Immature natural killer cell (primary cell): ENCODE results near the gene PPP1R14D. TPM values are rescaled to one million over a fixed set of nuclear protein-coding genes. Genes with fewer than 3 reads are reported as not detected.

ENCODE experiments used
- DNase-seq, 3 donors: peaks; one replicate each; pipeline ENCODE4 v3.0.0; 2022; ENCODE audit warnings: mixed read lengths in 1 of 3
- H3K27ac Mint-ChIP-seq, 6 donors: one replicate each; pipeline ENCODE4 v1.8.0; 2020; ENCODE audit warnings: mixed read lengths in 6 of 6, mild to moderate bottlenecking in 5 of 6, inconsistent platforms in 4 of 6, moderate library complexity in 3 of 6
- H3K27me3 Mint-ChIP-seq, 3 donors: one replicate each; pipeline ENCODE4 v1.8.0; 2020 to 2021; ENCODE audit warnings: low read depth in 3 of 3, mild to moderate bottlenecking in 3 of 3, mixed read lengths in 3 of 3, moderate library complexity in 3 of 3, inconsistent platforms in 1 of 3
- H3K36me3 Mint-ChIP-seq, 3 donors: one replicate each; pipeline ENCODE4 v1.8.0; 2020; ENCODE audit warnings: mixed read lengths in 3 of 3, inconsistent platforms in 2 of 3, mild to moderate bottlenecking in 2 of 3
- H3K4me1 Mint-ChIP-seq, 2 donors: one replicate each; pipeline ENCODE4 v1.8.0; 2020; ENCODE audit warnings: inconsistent platforms in 2 of 2, mild to moderate bottlenecking in 2 of 2, mixed read lengths in 2 of 2, moderate library complexity in 1 of 2
- H3K4me3 Mint-ChIP-seq, 5 donors: one replicate each; pipeline ENCODE4 v1.8.0; 2020; ENCODE audit warnings: mild to moderate bottlenecking in 5 of 5, mixed read lengths in 5 of 5, inconsistent platforms in 3 of 5, moderate library complexity in 3 of 5
- H3K9me3 Mint-ChIP-seq, 6 donors: one replicate each; pipeline ENCODE4 v1.8.0; 2020; ENCODE audit warnings: mild to moderate bottlenecking in 6 of 6, mixed read lengths in 6 of 6, inconsistent platforms in 4 of 6, moderate library complexity in 3 of 6
- polyA plus RNA-seq, 3 donors: library from polyadenylated mRNA; unstranded; fragments of 300-500 nt; fragmentation: Illumina TruSeq; gene quantifications; one replicate each; pipeline ENCODE4 v1.2.3, GENCODE V29; 2021

Gene PPP1R14D
- polyA plus RNA-seq, 3 donors from 2014 or later, result not detected

- no peaks in the 10 kb centered on the region for H3K9me3 Mint-ChIP-seq
- no peak overlapping the region for H3K27ac Mint-ChIP-seq
- H3K4me3 Mint-ChIP-seq, result no peak overlapping the region
- H3K4me1 Mint-ChIP-seq, result no peaks in the 10 kb centered on the region
- no peak for DNase-seq
- peaks cover 0 to 6% (median 0%) of the 10 kb centered on the region in 3 donors for H3K27me3 Mint-ChIP-seq
- H3K36me3 Mint-ChIP-seq, result no peaks in the 10 kb centered on the region
Observed at GRCh38 chr15:40823572-40824343, 4.8 kb downstream of the PPP1R14D start.

GRCh38 chr15:40821195-40821594 is 7.3 kb downstream of the PPP1R14D start:
- Mint-ChIP-seq H3K4me3 (no peak overlapping the region), H3K36me3 (no peaks in the 10 kb centered on the region), H3K4me1 (no peaks in the 10 kb centered on the region), H3K27ac (no peak overlapping the region), H3K27me3 (peaks cover 0 to 6% (median 0%) of the 10 kb centered on the region in 3 donors), H3K9me3 (no peaks in the 10 kb centered on the region)
- DNase-seq, result no peak

GRCh38 chr15:40819048-40819447 is 9.5 kb downstream of the PPP1R14D start:
- Mint-ChIP-seq H3K9me3 (no peaks in the 10 kb centered on the region), H3K27ac (no peak overlapping the region), H3K4me3 (no peak overlapping the region), H3K4me1 (no peaks in the 10 kb centered on the region), H3K27me3 (peaks cover 0 to 3% (median 0%) of the 10 kb centered on the region in 3 donors), H3K36me3 (peaks cover 7 to 11% (median 9%) of the 10 kb centered on the region in 3 donors)
- DNase-seq, result no peak

- no peak for DNase-seq
- no peaks in the 10 kb centered on the region for H3K4me1 Mint-ChIP-seq
- H3K27me3 Mint-ChIP-seq, result no peaks in the 10 kb centered on the region
- H3K27ac Mint-ChIP-seq, result peak overlapping the region in 1 of 6 donors; percentile 77
- H3K4me3 Mint-ChIP-seq, result no peak overlapping the region
- H3K36me3 Mint-ChIP-seq, result peaks cover 15 to 25% (median 16%) of the 10 kb centered on the region in 3 donors
- no peaks in the 10 kb centered on the region for H3K9me3 Mint-ChIP-seq
Observed at GRCh38 chr15:40815042-40815698, 13.3 kb downstream of the PPP1R14D start.

GRCh38 chr15:40812721-40813425 is 15.6 kb downstream of the PPP1R14D start:
- peaks cover 15 to 25% (median 16%) of the 10 kb centered on the region in 3 donors for H3K36me3 Mint-ChIP-seq
- no peak overlapping the region for H3K27ac Mint-ChIP-seq
- no peaks in the 10 kb centered on the region for H3K9me3 Mint-ChIP-seq
- peaks cover 8 to 9% of the 10 kb centered on the region in 2 donors for H3K4me1 Mint-ChIP-seq
- no peak overlapping the region for H3K4me3 Mint-ChIP-seq
- no peak for DNase-seq
- peaks cover 0 to 3% (median 0%) of the 10 kb centered on the region in 3 donors for H3K27me3 Mint-ChIP-seq

- H3K36me3 Mint-ChIP-seq, result peaks cover 5 to 16% (median 8%) of the 10 kb centered on the region in 3 donors
- peak overlapping the region; percentile 98 to 99 (median 99) for H3K4me3 Mint-ChIP-seq
- H3K27me3 Mint-ChIP-seq, result peaks cover 0 to 7% (median 0%) of the 10 kb centered on the region in 3 donors
- H3K9me3 Mint-ChIP-seq, result no peaks in the 10 kb centered on the region
- H3K27ac Mint-ChIP-seq, result peak overlapping the region in 1 of 6 donors; percentile 23
- DNase-seq, result no peak
- peaks cover 21 to 25% of the 10 kb centered on the region in 2 donors for H3K4me1 Mint-ChIP-seq
Observed at GRCh38 chr15:40808861-40809450, 19.6 kb downstream of the PPP1R14D start.

- peaks cover 0 to 7% (median 0%) of the 10 kb centered on the region in 3 donors for H3K27me3 Mint-ChIP-seq
- peaks cover 25 to 34% of the 10 kb centered on the region in 2 donors for H3K4me1 Mint-ChIP-seq
- H3K27ac Mint-ChIP-seq, result peak overlapping the region; percentile 69 to 98 (median 97)
- no peak for DNase-seq
- peaks cover 5 to 16% (median 8%) of the 10 kb centered on the region in 3 donors for H3K36me3 Mint-ChIP-seq
- no peaks in the 10 kb centered on the region for H3K9me3 Mint-ChIP-seq
- peak overlapping the region; percentile 98 to 99 (median 99) for H3K4me3 Mint-ChIP-seq
Observed at GRCh38 chr15:40807888-40808461, 20.5 kb downstream of the PPP1R14D start.

- peak; percentile 89 to 90 (median 90) for DNase-seq
- peaks cover 5 to 14% (median 8%) of the 10 kb centered on the region in 3 donors for H3K36me3 Mint-ChIP-seq
- peaks cover 25 to 35% of the 10 kb centered on the region in 2 donors for H3K4me1 Mint-ChIP-seq
- peak within 1 kb of the TSS; percentile 98 to 99 (median 99) for H3K4me3 Mint-ChIP-seq
- no peaks in the 10 kb centered on the region for H3K9me3 Mint-ChIP-seq
- peak within 1 kb of the TSS; percentile 94 to 98 (median 98) for H3K27ac Mint-ChIP-seq
- H3K27me3 Mint-ChIP-seq, result peaks cover 0 to 7% (median 0%) of the 10 kb centered on the region in 3 donors
Observed at GRCh38 chr15:40807028-40807887, 21.2 kb downstream of the PPP1R14D start, which contains the start of the genes DNAJC17 and ZFYVE19. DNAJC17 (minus strand) TSS chr15:40807473; CDS start chr15:40807446, 27 bp downstream. ZFYVE19 (plus strand) TSS chr15:40807089; CDS start chr15:40807590, 501 bp downstream.

- H3K27ac Mint-ChIP-seq, result peak overlapping the region; percentile 94 to 98 (median 98)
- peak overlapping the region; percentile 98 to 99 (median 99) for H3K4me3 Mint-ChIP-seq
- H3K9me3 Mint-ChIP-seq, result no peaks in the 10 kb centered on the region
- peaks cover 7 to 8% (median 8%) of the 10 kb centered on the region in 3 donors for H3K36me3 Mint-ChIP-seq
- DNase-seq, result no peak
- peaks cover 0 to 7% (median 0%) of the 10 kb centered on the region in 3 donors for H3K27me3 Mint-ChIP-seq
- H3K4me1 Mint-ChIP-seq, result peaks cover 28 to 39% of the 10 kb centered on the region in 2 donors
Observed at GRCh38 chr15:40806672-40807027, 21.9 kb downstream of the PPP1R14D start.

- no peak for DNase-seq
- peak overlapping the region in 1 of 6 donors; percentile 9 for H3K27ac Mint-ChIP-seq
- peaks cover 0 to 13% (median 3%) of the 10 kb centered on the region in 3 donors for H3K36me3 Mint-ChIP-seq
- peaks cover 31 to 55% of the 10 kb centered on the region in 2 donors for H3K4me1 Mint-ChIP-seq
- peaks cover 0 to 7% (median 0%) of the 10 kb centered on the region in 3 donors for H3K27me3 Mint-ChIP-seq
- no peaks in the 10 kb centered on the region for H3K9me3 Mint-ChIP-seq
- no peak overlapping the region for H3K4me3 Mint-ChIP-seq
Observed at GRCh38 chr15:40803688-40804087, 24.8 kb downstream of the PPP1R14D start.

- Mint-ChIP-seq H3K27ac (no peak overlapping the region), H3K4me1 (peaks cover 28 to 54% of the 10 kb centered on the region in 2 donors), H3K4me3 (no peak overlapping the region), H3K36me3 (peaks cover 3 to 18% (median 4%) of the 10 kb centered on the region in 3 donors), H3K9me3 (no peaks in the 10 kb centered on the region), H3K27me3 (peaks cover 0 to 6% (median 0%) of the 10 kb centered on the region in 3 donors)
- no peak for DNase-seq
Observed at GRCh38 chr15:40803076-40803475, 25.4 kb downstream of the PPP1R14D start.

GRCh38 chr15:40799523-40799922 is 29.0 kb downstream of the PPP1R14D start:
- H3K27ac Mint-ChIP-seq, result peak overlapping the region in 1 of 6 donors; percentile 64
- peaks cover 3 to 20% (median 5%) of the 10 kb centered on the region in 3 donors for H3K36me3 Mint-ChIP-seq
- H3K27me3 Mint-ChIP-seq, result peaks cover 0 to 2% (median 0%) of the 10 kb centered on the region in 3 donors
- peaks cover 22 to 55% of the 10 kb centered on the region in 2 donors for H3K4me1 Mint-ChIP-seq
- no peaks in the 10 kb centered on the region for H3K9me3 Mint-ChIP-seq
- H3K4me3 Mint-ChIP-seq, result no peak overlapping the region
- no peak for DNase-seq
